Effector CD8-positive, alpha-beta T cell (primary cell): ENCODE data around the gene BMPR1B.

Experiments
- DNase-seq: peaks from one replicate; lab custom pipeline; 2025; lab: John Stamatoyannopoulos, UW

BMPR1B gene

GRCh38 chr4:95183656-95184408, 426.1 kb downstream of the BMPR1B start:
- no peak for DNase-seq

DNA sequence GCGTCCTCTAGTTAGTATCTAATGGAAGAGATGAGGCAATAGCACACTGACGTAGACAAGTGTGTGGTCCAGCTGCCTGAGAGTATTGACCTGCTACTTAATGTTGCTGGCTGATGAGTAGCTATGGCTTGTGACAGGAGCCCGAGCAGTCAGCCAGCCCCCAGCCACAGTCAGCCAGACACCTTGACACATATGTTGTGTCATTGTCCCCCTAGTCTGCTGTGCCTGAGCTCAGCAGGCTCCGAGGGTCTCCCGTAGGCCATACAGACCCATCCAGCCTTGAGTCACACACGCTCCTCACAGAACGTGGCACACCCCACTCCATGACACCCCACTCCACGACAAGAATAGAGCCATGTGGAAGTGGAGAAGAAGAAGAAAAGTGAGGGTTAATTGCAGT, 428.9 kb downstream of the BMPR1B start:
- DNase-seq = no peak

- no peak for DNase-seq
Observed at GRCh38 chr4:95188701-95189370, 431.1 kb downstream of the BMPR1B start.

GRCh38 chr4:95190751-95191436, 433.1 kb downstream of the BMPR1B start:
- no peak for DNase-seq

GRCh38 chr4:95191537-95191936, 433.8 kb downstream of the BMPR1B start:
- DNase-seq = no peak

DNA sequence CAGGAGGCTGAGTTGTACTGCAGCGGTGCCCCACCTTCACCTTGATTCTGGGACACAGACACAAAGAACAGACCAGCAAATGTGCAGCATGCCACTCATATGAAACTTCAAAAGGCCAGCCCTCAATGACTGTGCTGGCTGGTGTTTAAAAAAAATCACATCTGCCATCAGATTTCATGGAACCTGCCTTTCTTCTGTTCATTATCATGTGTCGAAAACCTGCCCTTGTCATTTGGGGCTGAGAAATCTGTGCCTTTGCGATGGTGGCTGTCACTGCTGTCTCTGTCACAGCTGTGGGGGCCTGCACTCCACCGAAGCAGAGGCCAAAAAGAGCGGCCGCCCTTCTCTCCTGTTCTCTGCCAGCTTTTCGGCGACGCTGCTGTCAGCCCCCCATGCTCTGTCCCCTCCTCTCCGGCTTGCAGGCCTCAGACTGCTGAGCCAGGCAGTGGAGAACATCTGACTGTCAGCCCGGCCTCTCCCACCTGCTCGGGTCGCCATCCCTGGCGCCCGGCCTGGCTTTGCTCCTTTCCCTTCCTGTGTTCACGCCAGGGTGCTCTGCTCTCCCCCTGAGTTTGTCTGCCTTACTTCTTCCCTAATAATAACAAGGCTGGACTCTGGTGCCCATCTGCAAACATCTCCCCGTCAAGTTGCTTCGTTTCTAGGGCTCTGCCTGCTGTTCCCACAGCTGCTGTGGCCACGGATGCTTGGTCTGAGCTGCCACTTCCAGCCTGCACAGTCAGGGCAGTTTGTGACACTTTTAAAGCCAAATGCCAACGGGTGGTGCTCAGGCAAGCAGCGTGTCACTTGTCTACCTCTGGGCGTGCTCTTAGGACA, 435.9 kb downstream of the BMPR1B start:
- no peak for DNase-seq

DNA sequence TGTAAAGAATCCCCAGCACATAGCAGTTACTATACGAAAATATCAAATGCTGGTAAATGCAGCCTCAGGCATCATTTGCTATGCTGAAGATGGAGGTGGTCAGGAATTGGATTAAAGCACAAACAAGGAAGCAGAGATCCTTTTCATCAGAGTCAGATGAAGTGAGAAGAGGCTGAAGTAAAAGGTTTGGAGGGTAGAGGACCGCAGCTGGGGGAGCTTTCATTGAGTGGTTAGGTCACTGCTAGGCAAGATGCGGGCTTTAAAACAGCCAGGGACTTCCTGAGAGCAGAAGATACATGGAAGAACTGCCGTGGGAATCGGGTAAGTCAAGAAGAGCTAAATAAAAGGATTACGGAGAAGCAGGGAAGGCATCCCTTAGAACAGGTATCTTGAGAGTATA, 439.6 kb downstream of the BMPR1B start:
- DNase-seq = no peak

- no peak for DNase-seq
Observed at GRCh38 chr4:95198961-95199360, 441.2 kb downstream of the BMPR1B start.

DNA sequence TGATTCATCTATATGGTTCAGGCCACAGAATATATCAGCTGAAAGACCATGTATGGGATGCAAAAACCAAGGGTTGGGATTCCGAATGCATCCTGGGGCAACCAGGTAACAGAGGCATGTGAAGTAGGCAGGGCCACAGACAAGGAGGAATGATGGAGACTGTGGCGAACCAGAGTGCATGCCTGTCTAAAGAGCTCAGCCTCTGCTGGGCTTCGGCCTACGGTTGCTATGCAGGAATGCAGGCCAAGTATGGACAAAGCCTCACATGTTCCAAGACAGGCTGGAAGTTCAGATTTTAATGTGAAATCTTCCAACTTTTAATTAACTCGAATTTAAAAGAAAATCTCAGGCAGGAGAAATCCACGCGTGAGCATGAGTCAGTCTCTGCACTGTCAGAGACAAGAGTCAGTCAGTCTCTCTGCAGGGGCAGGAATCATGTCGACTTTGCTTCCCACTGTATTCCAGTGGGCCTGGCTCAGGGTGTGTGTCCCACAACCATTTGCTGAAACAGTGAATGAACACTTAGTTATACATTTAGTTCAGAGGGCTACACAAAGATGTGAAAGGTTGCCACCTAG, 446.6 kb downstream of the BMPR1B start:
- DNase-seq = no peak

DNA sequence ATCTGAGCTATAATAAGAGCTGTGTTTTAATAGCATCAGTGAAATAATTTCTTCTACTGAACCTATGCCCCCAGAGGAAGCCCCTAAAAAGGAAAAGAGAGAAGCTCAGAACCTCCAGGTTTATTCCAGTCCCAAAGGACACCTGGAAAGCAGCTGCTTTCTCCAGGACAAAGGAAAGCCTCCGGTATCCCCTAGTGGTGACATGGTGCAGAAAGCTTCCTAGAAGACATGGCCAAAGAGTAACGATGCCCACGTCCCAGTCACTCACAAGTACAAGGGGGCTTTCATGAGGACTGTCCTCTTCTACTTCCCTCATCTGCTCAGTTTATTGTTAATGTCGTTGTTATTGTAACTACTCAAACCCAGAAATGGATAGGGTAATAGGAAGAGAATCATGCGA, 447.1 kb downstream of the BMPR1B start:
- no peak for DNase-seq
